HG02885 (cell line): Measurements from ENCODE around the gene SIPA1L3.
"Not testable (repeated sequence)": the region's sequence is repeated elsewhere in the genome, so short reads cannot be mapped to it uniquely, and the experiment has no call there.

Source experiments
- ATAC-seq: cut with Tn5 transposase; IDR thresholded peaks from one replicate; pipeline ENCODE4 v1.9.1; 2021; ENCODE audit warnings: mild to moderate bottlenecking; ENCODE audit not compliant: unreplicated experiment, poor library complexity

Gene SIPA1L3

DNA sequence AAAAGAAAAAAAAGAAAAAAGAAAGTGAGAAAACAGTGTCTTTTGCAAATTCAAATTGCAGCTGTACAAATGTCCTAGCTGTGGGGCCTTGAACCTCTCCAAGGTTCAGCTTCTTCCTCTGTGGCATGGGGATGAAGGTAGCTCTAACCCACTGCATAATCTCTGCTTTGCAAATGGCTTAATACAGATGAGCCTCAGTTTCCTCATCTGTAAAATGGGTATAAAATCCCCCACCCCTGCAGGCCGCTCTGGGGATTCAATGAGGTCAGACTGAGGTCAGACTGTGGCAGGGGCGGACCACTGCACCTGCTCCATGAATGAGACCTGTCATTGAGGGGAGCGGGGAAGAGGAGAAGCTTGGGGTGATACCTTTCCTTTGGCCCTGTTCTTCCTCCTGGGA, 311.2 kb downstream of the SIPA1L3 start:
- ATAC-seq = no peak

DNA sequence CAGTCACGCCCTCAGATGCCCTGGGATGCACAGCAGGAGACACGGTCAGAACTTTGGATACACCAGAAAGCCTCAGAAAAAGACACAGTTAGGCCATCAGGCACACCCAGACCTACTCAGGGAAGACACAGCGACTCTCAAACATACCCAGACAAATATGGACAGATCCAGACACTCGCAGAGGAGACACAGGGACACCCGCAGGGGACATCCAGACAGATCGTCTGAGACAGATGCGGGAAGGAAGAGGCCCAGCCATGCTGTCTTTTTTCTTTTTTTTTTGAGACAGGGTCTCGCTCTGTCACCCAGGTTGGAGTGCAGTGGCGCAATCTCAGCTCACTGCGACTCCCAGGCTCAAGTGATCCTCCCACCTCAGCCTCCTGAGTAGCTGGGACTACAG, 312.2 kb downstream of the SIPA1L3 start:
- ATAC-seq = no peak

DNA sequence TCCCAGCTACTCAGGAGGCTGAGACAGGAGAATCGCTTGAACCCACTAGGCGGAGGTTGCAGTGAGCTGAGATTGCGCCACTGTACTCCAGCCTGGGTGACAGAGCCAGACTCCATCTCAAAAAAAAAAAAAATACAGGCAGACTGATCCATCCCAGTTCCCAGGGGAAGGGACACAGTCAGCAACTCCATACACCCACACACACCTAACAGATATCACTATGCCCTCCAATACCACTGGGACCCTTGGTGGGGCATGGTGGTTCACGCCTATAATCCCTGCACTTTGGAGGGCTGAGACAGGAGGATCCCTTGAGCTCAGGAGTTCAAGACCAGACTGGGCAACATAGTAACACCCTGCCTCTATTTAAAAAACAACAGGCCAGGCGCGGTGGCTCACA, 314.4 kb downstream of the SIPA1L3 start:
- no peak for ATAC-seq

- no peak for ATAC-seq
Observed at GRCh38 chr19:38221919-38222830, 315.2 kb downstream of the SIPA1L3 start.

DNA sequence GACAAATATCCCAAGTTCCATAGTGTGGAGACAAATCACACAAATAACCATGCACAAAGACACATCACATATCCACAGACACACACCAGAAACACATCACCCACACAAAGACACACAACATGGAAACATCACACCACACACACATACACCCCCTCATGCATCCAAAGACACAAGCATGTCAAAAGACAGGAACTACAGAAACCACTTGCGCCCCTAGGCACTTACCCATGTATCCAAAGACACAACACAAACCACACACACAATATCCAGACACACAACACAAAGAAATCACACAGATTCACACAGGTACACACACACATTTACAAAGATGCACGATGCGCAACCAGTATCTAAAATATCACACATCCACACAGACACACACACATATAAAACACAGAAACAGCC, 316.1 kb downstream of the SIPA1L3 start:
- ATAC-seq = no peak

DNA sequence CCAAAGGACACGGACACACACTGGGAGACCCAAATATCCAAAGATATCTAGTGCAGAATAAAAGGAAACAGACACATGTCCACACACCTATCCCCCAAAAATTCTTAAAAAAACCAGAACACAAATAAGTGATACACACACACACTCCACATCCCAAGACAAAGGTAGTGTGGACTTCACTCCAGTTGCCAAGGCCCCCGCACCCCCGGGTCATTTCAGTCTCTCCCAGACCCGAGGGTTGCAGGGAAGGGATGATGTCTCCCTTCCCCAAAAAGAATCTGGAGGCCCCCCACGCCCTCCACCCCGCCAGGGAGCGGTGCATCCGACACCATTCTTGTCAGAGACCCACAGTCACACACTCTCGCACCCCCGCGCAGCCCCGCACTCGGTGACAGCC, 316.6 kb downstream of the SIPA1L3 start:
- no peak for ATAC-seq

DNA sequence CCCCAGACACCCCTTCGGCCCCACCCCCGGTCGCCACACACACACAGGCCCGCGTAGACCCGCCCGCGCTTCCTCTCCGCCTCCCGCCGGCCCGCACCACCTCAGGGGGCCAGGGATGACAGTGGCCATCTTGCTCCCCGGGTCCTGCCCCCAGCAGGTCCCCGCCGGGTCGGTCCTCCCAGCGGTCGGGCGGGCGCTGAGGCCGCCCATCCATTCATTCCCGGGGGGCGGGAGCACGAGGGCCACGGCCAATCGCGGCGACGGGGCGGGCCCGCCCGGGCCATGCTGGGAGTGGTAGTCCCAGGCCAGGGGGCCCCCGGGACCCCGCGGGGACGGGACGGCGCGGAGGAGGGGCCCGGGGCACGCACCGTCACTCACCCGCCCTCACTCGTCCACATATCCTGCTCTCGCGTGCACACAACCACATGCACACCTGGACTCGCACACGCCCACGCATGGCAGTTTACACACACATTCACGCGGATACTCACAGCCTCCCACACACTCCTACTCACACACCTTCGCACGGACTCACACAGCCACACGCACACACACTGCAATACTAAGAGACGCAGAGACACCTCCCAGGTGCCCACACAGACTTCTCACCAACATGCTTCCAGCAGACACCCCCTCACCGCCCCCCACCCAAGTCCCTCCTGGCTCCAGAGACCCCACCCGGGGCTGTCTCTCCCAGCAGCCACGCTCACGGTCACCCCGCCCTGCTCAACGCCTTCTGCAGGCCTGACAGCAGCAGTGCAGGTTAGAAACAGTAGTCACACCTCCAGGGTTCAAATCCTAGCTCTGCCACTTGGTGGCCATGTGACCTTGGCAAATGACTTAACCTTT, 317.2 kb downstream of the SIPA1L3 start, which contains the start of gene DPF1:
Gene DPF1 (minus strand): TSS at position 209 of the 849 bp plus-strand sequence. CDS start 80 bp downstream, at position 129.
- ATAC-seq = peak; percentile 90

DNA sequence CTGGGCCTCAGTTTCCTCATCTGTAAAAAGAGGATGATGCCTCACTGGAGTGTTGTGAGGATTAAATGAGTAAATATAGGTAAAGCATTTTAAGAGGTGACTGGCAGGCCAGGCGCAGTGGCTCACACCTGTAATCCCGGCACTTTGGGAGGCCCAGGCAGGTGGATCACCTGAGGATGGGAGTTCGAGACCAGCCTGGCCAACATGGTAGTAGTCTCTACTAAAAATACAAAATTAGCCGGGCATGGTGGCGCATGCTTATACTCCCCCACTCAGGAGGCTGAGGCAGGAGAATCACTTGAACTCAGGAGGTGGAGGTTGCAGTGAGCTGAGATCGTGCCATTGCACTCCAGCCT, 317.8 kb downstream of the SIPA1L3 start:
- not testable (repeated sequence) for ATAC-seq

DNA sequence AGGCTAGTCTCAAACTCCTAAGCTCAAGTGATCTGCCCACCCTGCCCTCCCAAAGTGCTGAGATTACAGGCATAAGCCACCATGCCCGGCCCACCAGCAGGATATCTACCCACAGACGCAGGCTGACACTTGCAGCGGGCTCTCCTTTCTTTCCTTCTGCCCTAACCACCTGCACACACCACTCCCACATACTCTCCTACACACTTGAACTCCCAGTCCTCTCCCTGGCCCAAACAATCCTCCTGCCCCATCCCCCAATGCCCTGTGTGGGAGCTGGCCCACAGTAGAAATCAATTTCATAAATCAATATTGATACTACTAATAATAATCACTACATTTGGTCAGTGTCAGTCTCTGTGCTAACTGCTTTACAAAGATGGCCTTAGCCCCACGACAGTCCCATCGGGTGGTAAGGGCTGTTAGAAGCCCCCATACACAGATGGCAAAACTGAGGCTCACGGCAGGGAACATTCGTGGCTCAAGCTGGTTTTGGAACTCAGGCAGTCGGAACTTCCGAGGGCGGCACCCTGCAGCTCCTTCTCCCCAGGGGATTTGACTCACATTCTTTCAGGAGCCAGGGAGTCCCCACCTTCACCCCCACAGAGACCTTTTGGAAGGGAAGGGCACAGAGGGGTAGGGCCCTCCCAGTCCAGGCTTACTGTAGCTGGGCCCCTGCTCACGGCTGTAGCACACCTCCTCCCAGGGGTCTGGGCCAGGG, 320.4 kb downstream of the SIPA1L3 start:
- ATAC-seq = no peak

DNA sequence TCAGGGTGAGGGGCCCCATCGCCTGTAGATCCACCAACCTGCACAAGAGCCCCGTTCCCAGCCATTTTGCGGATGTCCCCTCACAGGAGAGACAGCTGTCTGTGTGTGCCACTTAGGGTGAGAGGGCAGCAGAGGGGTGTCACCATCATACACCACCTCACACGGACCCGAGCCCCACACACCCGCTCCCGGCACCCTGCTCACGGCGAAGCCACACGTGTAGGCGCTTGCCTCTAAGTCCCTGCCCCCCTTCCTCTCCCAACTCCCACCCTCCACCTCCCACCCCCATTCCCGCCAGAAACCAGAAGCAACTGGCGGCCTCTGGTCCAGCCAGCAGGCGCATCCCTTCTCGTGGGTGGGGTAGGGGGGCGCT, 321.0 kb downstream of the SIPA1L3 start:
- ATAC-seq = no peak

GRCh38 chr19:38228491-38229439, 321.8 kb downstream of the SIPA1L3 start:
- no peak for ATAC-seq

GRCh38 chr19:38229585-38230073, 322.6 kb downstream of the SIPA1L3 start:
- ATAC-seq = peak; percentile 76

DNA sequence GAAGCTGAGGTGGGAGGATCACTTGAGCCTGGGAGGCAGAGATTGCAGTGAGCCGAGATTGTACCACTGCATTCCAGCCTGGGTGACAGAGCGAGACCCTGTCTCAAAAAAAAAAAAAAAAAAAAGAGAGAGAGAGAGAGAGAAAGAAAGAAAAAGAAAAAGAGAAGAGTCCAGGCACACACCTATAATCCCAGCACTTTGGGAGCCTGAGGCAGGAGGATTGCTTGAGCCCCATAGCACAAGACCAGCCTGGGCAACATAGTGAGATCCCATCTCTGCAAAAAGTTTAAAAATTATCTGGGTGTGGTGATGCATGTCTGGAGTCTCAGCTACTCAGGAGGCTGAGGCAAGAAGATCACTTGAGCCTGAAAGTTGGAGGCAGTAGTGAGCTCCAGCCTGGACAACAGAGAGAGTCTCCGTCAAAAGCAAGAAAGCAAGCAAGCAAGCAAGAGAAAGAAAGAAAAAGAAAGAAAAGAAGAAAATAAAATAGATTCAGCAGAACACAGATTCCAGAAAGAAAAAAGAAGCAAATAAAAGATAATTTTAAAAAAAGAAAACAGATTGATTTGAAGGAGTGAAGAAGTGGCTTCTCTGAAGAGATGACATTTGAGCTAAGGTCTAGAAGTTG, 323.6 kb downstream of the SIPA1L3 start:
- not testable (repeated sequence) for ATAC-seq

DNA sequence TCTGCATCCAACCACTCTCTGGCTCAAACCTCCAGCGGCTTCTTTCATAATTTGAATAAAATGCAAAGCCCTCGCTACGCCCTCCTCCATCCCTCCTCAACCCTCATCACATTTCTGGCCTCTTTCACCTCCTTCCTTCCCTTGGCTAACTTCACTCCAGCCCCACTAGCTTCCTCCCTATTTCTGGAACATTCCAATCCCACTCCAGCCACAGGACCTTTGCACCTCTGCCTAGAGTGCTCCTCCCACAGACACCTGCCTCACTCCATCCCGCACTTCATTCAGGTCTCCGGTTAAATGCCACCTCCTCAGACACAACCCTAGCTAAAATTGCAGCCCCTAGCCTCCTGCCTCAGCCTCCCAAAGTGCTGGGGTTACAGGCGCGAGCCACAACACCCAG, 324.9 kb downstream of the SIPA1L3 start:
- ATAC-seq = no peak

- ATAC-seq = no peak
Observed at GRCh38 chr19:38233740-38234251, 326.8 kb downstream of the SIPA1L3 start.

DNA sequence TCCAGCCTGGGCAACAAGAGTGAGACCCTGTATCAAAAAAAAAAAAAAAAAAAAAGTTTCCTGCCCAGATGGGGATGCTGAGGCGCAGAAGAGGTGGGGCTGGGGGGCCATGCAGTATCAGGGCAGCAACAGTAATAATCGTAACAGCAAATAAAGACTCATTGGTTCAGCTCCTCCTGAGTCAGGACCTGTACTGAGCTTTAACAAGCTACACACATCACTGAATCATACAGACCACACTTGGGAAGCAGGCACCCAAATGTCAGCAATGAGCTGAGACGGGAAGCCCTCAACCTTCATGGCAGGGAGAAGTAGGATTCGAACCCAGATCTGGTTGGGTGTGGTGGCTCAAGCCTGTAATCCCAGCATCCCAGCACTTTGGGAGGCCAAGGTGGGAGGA, 327.6 kb downstream of the SIPA1L3 start:
- no peak for ATAC-seq

DNA sequence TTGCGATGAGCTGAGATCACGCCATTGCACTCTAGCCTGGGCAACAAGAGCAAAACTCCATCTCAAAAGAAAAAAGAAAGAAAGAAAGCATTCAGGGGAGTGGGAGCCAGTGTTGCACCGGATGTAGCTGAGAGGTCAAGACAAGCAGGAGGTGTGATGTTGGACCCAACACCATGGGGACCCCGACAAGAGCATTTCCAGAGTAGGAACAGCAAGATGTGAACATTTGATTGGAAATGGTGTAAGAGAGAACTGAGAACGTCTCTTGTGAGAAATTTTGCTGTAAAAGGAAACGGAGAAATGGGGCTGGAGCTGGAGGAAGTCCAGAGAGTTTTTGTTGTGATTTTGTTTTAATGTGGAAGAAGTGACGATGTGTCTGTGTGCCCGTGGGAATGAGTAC, 332.8 kb downstream of the SIPA1L3 start:
- no peak for ATAC-seq

DNA sequence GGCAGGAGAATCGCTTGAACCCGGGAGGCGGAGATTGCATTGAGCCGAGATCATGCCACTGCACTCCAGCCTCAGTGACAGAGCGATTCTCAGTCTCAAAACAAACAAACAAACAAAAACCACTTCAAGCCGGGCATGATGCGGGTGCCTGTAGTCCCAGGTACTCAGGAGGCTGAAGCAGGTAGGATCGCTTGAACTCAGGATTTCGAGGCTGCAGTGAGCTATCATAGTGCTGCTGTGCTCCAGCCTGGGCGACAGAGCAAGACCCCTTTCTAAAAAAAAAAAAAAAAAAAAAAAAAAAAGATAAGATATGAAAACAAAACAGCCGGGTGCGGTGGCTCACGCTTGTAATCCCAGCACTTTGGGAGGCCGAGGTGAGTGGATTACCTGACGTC, 336.3 kb downstream of the SIPA1L3 start:
- ATAC-seq = no peak
